ENCODE results near the gene SDK1.
A peak's percentile ranks its signal among the peaks of the same experiment; 100 is the strongest.

Gene SDK1, protein sequence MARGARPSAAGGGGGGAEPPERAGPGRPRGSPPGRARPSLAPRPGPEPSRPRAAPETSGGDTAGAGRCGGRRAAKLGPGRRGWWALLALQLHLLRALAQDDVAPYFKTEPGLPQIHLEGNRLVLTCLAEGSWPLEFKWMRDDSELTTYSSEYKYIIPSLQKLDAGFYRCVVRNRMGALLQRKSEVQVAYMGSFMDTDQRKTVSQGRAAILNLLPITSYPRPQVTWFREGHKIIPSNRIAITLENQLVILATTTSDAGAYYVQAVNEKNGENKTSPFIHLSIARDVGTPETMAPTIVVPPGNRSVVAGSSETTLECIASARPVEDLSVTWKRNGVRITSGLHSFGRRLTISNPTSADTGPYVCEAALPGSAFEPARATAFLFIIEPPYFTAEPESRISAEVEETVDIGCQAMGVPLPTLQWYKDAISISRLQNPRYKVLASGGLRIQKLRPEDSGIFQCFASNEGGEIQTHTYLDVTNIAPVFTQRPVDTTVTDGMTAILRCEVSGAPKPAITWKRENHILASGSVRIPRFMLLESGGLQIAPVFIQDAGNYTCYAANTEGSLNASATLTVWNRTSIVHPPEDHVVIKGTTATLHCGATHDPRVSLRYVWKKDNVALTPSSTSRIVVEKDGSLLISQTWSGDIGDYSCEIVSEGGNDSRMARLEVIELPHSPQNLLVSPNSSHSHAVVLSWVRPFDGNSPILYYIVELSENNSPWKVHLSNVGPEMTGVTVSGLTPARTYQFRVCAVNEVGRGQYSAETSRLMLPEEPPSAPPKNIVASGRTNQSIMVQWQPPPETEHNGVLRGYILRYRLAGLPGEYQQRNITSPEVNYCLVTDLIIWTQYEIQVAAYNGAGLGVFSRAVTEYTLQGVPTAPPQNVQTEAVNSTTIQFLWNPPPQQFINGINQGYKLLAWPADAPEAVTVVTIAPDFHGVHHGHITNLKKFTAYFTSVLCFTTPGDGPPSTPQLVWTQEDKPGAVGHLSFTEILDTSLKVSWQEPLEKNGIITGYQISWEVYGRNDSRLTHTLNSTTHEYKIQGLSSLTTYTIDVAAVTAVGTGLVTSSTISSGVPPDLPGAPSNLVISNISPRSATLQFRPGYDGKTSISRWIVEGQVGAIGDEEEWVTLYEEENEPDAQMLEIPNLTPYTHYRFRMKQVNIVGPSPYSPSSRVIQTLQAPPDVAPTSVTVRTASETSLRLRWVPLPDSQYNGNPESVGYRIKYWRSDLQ (N-terminal part only)

DNA sequence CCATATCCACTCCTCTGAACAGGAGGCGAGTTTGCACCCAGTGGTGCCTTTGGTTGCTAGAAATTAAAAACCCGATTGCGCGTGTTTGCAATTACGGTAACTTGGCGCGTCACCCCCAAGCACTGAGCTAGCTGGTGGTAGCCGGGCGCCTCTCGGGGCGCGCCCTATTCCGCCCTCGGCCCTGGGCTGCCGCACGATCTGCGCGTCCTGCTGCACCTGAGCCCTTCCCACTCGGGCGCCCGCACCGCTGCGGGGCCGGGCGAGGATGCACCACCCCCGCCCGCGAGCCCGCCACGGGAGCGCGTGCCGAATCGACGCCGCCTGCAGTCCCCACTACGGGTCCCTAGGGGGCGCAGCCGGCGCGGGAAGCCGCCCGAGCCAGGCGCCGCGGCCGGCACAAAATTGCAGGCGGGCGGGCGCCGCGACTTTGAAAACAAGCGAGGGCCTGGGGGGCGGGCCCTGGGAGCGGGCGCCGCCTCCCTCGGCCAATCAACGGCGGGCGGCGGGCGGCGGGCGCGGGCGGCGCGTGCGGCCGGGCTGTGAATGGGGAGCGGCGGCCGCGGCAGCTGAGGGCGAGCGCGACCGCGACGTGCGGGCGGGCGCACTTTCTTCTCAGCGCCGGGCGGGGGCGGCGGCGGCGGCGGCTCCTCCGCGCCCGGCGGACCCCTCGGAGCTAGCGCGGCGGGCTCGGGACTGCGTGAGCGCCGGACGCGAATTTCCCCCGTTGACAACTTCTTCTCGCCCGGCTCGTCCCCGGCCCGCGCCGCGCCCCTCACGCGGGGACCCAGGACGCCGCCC lies at the start of gene SDK1:
SDK1 (plus strand) TSS at position 602 of the 798 bp plus-strand sequence. CDS start 335 bp downstream, outside the sequence.
- TF ChIP-seq, protein P1, sequence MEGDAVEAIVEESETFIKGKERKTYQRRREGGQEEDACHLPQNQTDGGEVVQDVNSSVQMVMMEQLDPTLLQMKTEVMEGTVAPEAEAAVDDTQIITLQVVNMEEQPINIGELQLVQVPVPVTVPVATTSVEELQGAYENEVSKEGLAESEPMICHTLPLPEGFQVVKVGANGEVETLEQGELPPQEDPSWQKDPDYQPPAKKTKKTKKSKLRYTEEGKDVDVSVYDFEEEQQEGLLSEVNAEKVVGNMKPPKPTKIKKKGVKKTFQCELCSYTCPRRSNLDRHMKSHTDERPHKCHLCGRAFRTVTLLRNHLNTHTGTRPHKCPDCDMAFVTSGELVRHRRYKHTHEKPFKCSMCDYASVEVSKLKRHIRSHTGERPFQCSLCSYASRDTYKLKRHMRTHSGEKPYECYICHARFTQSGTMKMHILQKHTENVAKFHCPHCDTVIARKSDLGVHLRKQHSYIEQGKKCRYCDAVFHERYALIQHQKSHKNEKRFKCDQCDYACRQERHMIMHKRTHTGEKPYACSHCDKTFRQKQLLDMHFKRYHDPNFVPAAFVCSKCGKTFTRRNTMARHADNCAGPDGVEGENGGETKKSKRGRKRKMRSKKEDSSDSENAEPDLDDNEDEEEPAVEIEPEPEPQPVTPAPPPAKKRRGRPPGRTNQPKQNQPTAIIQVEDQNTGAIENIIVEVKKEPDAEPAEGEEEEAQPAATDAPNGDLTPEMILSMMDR (IDR thresholded peaks at IDR 0.05; ENCODE audit: low read depth, low read length), result peak; percentile 38
- DNase-seq (ENCODE audit: extremely low read depth, low read depth), result peak; percentile 67

DNA sequence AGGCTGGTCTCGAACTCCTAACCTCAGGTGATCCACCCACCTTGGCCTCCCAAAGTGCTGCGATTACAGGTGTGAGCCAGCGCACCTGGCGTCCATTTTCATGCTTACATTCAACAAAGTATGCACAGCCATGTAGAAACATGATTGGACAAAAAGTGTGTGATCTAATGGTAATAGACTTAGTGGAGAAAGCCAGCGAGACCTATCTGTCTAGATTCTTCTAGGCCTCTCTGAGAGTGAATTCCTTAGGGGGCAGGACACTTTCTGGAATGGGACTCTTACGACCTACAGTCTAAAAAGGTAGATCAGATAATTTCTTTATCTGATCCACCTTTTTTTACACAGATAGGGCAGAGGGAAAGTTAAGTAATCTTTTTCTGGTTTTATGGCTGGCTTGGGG lies 46.3 kb upstream of the SDK1 start:
- TF ChIP-seq, protein P1 (IDR thresholded peaks at IDR 0.05; ENCODE audit: low read depth, low read length), result no peak
- DNase-seq (ENCODE audit: extremely low read depth, low read depth), result no peak

DNA sequence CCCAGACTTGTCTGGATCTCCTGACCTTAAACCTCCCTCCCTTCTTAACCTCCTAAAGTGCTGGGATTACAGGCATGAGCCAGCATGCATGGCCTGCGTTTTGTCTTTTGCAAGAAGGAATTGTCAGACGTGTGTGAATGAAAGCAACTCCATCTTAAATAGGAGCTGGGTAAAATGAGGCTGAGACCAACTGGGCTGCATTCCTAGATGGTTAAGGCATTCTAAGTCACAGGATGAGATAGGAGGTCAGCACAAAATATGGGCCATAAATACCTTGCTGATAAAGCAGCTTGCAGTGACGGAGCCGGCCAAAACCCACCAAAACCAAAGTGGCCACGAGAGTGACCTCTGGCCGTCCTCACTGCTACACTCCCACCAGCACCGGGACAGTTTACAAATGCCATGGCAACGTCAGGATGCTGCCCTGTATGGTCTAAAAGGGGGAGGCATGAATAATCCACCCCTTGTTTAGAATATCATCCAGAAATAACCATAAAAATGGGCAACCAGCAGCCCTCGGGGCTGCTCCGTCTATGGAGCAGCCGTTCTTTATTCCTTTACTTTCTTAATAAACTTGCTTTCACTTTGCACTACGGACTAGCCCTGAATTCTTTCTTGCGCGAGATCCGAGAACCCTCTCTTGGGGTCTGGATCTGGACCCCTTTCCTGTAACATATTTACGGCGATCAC lies 41.2 kb upstream of the SDK1 start:
- TF ChIP-seq, protein P1 (IDR thresholded peaks at IDR 0.05; ENCODE audit: low read depth, low read length), result no peak
- no peak for DNase-seq (ENCODE audit: extremely low read depth, low read depth)

DNA sequence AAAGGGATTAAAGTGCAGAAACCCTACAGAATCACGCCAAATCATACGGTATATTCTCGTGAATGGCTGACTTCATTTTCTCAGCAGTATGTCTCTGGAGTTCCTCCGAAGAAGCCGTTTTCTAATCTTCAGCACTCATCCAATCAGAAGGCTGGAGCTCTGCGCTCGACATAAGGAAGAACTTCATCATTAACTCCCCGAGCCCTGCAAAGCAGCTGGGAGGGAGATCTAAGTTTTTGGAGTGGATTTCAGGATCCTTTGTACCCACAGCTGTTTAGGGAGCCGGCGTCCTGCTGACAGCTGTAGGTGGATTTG lies 40.7 kb upstream of the SDK1 start:
- no peak for DNase-seq (ENCODE audit: extremely low read depth, low read depth)
- TF ChIP-seq, protein P1 (IDR thresholded peaks at IDR 0.05; ENCODE audit: low read depth, low read length), result no peak

DNA sequence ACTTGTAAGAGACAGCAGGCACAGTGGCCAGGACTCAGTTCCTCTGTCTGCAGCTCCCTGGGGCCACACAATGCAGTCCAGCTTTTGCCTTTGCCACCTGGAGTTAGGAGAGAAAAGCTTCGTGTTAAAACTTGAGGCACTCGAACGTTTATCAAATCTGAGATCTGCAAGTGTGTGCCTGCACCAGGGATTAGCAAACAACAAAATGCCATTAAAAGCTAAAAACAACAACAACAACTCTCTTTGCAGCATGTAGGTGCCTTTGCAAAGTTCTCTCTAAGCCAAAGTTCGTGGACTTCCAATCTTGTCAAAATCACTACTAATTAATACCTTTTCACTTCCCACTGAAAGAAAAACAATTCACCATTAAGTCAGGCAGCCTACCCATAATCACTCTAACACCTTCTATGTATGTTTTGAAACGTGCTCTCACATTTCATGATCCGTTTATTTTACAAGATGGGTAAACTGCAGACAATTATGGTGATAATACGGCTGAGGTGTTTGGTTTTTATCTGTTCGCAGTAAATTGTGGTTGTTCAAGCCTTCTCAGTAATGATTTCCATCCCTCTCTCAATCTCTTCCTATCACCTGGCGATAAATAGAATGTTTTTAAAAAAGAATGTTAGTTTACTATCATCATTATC lies 36.2 kb upstream of the SDK1 start:
- no peak for DNase-seq (ENCODE audit: extremely low read depth, low read depth)
- TF ChIP-seq, protein P1 (IDR thresholded peaks at IDR 0.05; ENCODE audit: low read depth, low read length), result no peak

DNA sequence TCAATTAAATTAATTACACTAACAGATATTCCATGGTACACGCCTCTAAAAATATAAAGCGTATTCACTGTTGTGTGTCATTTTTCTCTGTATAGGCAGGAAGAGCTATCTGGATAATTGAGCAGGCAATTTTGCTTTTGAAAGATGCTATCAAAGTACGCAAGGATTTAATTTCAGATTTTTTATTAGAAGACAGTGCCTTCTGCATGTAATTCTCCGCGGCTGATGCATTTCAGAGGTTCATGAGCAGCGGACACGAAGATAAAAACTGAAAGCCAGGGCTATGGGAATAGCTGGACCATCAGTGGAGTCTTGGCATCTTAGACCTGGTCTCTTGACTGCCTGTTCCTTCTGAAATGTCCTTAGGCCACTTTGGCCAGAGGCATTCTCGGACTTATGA lies 35.7 kb upstream of the SDK1 start:
- TF ChIP-seq, protein P1 (IDR thresholded peaks at IDR 0.05; ENCODE audit: low read depth, low read length), result no peak
- no peak for DNase-seq (ENCODE audit: extremely low read depth, low read depth)
